Measurements from ENCODE around the gene BPIFB1.
A peak's percentile ranks its signal among the peaks of the same experiment; 100 is the strongest.

BPIFB1 gene

GRCh38 chr20:33298391-33298790 is 15.4 kb downstream of the BPIFB1 start:
- DNase-seq (ENCODE audit: low spot score), result no peak

GRCh38 chr20:33299111-33299603 is 16.1 kb downstream of the BPIFB1 start:
- peak; percentile 65 for DNase-seq (ENCODE audit: low spot score)

- DNase-seq (ENCODE audit: low spot score), result no peak
Measured at GRCh38 chr20:33301192-33301930, 18.3 kb downstream of the BPIFB1 start.

GRCh38 chr20:33303595-33303994 is 20.6 kb downstream of the BPIFB1 start:
- DNase-seq (ENCODE audit: low spot score), result no peak

GRCh38 chr20:33304046-33304445 is 21.0 kb downstream of the BPIFB1 start:
- DNase-seq (ENCODE audit: low spot score), result no peak

GRCh38 chr20:33305589-33306057 is 22.6 kb downstream of the BPIFB1 start:
- DNase-seq (ENCODE audit: low spot score), result no peak

- DNase-seq (ENCODE audit: low spot score), result no peak
Measured at GRCh38 chr20:33306228-33306627, 23.2 kb downstream of the BPIFB1 start.

- DNase-seq (ENCODE audit: low spot score), result no peak
Measured at GRCh38 chr20:33306807-33307206, 23.8 kb downstream of the BPIFB1 start.

- DNase-seq (ENCODE audit: low spot score), result no peak
Measured at GRCh38 chr20:33308668-33309067, 25.7 kb downstream of the BPIFB1 start.

GRCh38 chr20:33309631-33310030 is 26.6 kb downstream of the BPIFB1 start:
- no peak for DNase-seq (ENCODE audit: low spot score)

GRCh38 chr20:33310327-33310899 is 27.4 kb downstream of the BPIFB1 start:
- DNase-seq (ENCODE audit: low spot score), result no peak

GRCh38 chr20:33311011-33311410 is 28.0 kb downstream of the BPIFB1 start:
- no peak for DNase-seq (ENCODE audit: low spot score)

GRCh38 chr20:33311996-33312395 is 29.0 kb downstream of the BPIFB1 start:
- DNase-seq (ENCODE audit: low spot score), result no peak

GRCh38 chr20:33312583-33312982 is 29.6 kb downstream of the BPIFB1 start:
- DNase-seq (ENCODE audit: low spot score), result no peak

- no peak for DNase-seq (ENCODE audit: low spot score)
Measured at GRCh38 chr20:33313686-33314314, 30.8 kb downstream of the BPIFB1 start.

GRCh38 chr20:33316343-33316742 is 33.3 kb downstream of the BPIFB1 start:
- DNase-seq (ENCODE audit: low spot score), result no peak

- DNase-seq (ENCODE audit: low spot score), result no peak
Measured at GRCh38 chr20:33316958-33317357, 33.9 kb downstream of the BPIFB1 start.

- no peak for DNase-seq (ENCODE audit: low spot score)
Measured at GRCh38 chr20:33317424-33318095, 34.5 kb downstream of the BPIFB1 start.

GRCh38 chr20:33318096-33318429 is 35.0 kb downstream of the BPIFB1 start:
- DNase-seq (ENCODE audit: low spot score), result no peak

- DNase-seq (ENCODE audit: low spot score), result no peak
Measured at GRCh38 chr20:33320006-33320405, 37.0 kb downstream of the BPIFB1 start.

- no peak for DNase-seq (ENCODE audit: low spot score)
Measured at GRCh38 chr20:33322456-33322855, 39.4 kb downstream of the BPIFB1 start.

GRCh38 chr20:33323236-33323635 is 40.2 kb downstream of the BPIFB1 start:
- DNase-seq (ENCODE audit: low spot score), result no peak

GRCh38 chr20:33325350-33325749 is 42.3 kb downstream of the BPIFB1 start:
- DNase-seq (ENCODE audit: low spot score), result no peak

All from CD4-positive, alpha-beta T cell treated with Interleukin-2 at 100 ng/mL for 4 hours (primary cell).